Measurements from ENCODE around the gene PHACTR4. TPM values are rescaled to one million over a fixed set of nuclear protein-coding genes. Genes with fewer than 3 reads are reported as not detected.

Gene PHACTR4
- total and polyA plus RNA-seq, 2 of the 13 experiments (the other 11 are each of a cell fraction or from before 2014, with no cell fraction given) = 13.9 to 17.1 TPM

DNA sequence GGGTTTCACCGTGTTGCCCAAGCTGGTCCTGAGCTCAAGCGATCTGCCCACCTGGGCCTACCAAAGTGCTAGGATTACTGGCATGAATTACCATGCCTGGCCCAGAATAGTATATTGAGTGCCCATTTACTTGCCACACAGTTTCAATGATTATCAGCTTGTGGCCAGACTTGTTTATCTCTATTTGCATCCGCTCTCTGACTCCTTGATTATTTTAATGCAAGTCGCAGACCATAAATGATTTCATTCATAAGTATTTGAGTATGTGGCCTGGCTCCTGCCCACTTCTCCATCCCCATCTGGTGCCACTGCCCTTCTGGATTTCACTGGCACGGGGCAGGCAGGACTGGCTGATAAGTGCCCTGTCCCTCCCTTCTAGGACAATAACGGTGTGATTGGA lies 165.1 kb downstream of the PHACTR4 start (continued):
- TF ChIP-seq PRMT3 (CRISPR knock-in tag; IDR thresholded peaks at IDR 0.05; ENCODE audit: borderline replicate concordance, low read depth) (no peak), RBM39 (IDR thresholded peaks at IDR 0.05; ENCODE audit: low read depth, low read length, poor library complexity, severe bottlenecking) (no peak), ARNT2 (CRISPR knock-in tag; IDR thresholded peaks at IDR 0.05; ENCODE audit: low read depth) (no peak), ATF1 (CRISPR knock-in tag; IDR thresholded peaks at IDR 0.05) (no peak), RCOR2 (CRISPR knock-in tag; IDR thresholded peaks at IDR 0.05) (no peak)
- TF ChIP-seq, protein P1, sequence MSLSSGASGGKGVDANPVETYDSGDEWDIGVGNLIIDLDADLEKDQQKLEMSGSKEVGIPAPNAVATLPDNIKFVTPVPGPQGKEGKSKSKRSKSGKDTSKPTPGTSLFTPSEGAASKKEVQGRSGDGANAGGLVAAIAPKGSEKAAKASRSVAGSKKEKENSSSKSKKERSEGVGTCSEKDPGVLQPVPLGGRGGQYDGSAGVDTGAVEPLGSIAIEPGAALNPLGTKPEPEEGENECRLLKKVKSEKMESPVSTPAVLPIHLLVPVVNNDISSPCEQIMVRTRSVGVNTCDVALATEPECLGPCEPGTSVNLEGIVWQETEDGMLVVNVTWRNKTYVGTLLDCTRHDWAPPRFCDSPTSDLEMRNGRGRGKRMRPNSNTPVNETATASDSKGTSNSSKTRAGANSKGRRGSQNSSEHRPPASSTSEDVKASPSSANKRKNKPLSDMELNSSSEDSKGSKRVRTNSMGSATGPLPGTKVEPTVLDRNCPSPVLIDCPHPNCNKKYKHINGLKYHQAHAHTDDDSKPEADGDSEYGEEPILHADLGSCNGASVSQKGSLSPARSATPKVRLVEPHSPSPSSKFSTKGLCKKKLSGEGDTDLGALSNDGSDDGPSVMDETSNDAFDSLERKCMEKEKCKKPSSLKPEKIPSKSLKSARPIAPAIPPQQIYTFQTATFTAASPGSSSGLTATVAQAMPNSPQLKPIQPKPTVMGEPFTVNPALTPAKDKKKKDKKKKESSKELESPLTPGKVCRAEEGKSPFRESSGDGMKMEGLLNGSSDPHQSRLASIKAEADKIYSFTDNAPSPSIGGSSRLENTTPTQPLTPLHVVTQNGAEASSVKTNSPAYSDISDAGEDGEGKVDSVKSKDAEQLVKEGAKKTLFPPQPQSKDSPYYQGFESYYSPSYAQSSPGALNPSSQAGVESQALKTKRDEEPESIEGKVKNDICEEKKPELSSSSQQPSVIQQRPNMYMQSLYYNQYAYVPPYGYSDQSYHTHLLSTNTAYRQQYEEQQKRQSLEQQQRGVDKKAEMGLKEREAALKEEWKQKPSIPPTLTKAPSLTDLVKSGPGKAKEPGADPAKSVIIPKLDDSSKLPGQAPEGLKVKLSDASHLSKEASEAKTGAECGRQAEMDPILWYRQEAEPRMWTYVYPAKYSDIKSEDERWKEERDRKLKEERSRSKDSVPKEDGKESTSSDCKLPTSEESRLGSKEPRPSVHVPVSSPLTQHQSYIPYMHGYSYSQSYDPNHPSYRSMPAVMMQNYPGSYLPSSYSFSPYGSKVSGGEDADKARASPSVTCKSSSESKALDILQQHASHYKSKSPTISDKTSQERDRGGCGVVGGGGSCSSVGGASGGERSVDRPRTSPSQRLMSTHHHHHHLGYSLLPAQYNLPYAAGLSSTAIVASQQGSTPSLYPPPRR (CRISPR knock-in tag; IDR thresholded peaks at IDR 0.05; ENCODE audit: borderline replicate concordance) = no peak
- TF ChIP-seq, protein P2, sequence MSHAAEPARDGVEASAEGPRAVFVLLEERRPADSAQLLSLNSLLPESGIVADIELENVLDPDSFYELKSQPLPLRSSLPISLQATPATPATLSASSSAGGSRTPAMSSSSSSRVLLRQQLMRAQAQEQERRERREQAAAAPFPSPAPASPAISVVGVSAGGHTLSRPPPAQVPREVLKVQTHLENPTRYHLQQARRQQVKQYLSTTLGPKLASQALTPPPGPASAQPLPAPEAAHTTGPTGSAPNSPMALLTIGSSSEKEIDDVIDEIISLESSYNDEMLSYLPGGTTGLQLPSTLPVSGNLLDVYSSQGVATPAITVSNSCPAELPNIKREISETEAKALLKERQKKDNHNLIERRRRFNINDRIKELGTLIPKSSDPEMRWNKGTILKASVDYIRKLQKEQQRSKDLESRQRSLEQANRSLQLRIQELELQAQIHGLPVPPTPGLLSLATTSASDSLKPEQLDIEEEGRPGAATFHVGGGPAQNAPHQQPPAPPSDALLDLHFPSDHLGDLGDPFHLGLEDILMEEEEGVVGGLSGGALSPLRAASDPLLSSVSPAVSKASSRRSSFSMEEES (CRISPR knock-in tag; IDR thresholded peaks at IDR 0.05) = no peak
